ENCODE results near the gene LCK. TPM values are rescaled to one million over a fixed set of nuclear protein-coding genes. Genes with fewer than 3 reads are reported as not detected.
"Not testable (repeated sequence)": the region's sequence is repeated elsewhere in the genome, so short reads cannot be mapped to it uniquely, and the experiment has no call there.

LCK gene
- total and polyA plus RNA-seq, 9 of the 15 experiments (the other 6 are each of a cell fraction or from before 2014, with no cell fraction given) = 0.04 to 0.47 (median 0.13) TPM; not detected in 6

DNA sequence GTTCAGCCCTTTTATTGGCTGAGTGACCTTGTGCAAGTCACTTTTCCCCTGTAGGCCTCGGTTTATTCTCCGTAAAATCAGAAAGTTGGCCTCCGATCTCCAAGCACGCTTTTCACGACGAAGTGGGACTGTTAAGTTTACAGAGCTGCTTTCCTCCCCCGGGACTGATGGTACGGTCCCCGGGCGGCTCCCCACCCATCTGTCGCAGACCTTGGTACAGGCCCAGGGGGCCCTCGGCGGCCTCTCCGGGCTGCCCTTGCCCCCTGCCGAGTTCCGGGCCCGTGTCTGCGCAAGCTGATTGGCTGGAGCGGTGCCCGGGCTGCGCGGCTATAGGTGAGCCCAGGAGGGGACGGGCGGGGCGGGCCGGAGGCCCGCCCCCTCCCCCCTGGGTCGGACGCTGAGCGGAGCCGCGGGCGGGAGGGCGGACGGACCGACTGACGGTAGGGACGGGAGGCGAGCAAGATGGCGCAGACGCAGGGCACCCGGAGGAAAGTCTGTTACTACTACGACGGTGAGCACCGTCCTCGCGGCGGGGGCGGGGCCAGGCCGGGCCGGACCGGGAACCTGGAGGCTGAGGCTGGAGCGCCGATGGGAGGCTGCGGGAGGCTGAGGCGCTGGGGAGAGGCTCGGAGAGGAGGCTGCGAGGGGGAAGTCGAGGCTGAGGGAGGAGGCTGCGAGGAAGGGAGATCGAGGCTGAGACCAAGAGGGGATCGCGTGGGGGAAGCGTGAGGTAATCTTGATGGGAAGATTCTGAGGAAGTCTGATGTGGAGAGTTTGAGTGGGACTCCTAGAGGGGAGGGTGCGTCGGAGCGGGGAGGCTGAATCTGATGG is 40.9 kb downstream of the LCK start, which contains the start of gene HDAC1 (continued):
- TF ChIP-seq, protein P1, sequence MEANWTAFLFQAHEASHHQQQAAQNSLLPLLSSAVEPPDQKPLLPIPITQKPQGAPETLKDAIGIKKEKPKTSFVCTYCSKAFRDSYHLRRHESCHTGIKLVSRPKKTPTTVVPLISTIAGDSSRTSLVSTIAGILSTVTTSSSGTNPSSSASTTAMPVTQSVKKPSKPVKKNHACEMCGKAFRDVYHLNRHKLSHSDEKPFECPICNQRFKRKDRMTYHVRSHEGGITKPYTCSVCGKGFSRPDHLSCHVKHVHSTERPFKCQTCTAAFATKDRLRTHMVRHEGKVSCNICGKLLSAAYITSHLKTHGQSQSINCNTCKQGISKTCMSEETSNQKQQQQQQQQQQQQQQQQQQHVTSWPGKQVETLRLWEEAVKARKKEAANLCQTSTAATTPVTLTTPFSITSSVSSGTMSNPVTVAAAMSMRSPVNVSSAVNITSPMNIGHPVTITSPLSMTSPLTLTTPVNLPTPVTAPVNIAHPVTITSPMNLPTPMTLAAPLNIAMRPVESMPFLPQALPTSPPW (CRISPR knock-in tag; IDR thresholded peaks at IDR 0.05) = peak; percentile 97
- TF ChIP-seq HBP1 (CRISPR knock-in tag; IDR thresholded peaks at IDR 0.05) (peak; percentile 92), HMG20A (CRISPR knock-in tag; conservative IDR thresholded peaks at IDR 0.05) (no peak), NR2F6 (CRISPR knock-in tag; IDR thresholded peaks at IDR 0.05) (peak; percentile 36; the same call in 1 of the 2 replicates), RB1 (IDR thresholded peaks at IDR 0.05; ENCODE audit: low read depth) (peak; percentile 87; the same call in 1 of the 2 replicates), BCLAF1 (IDR thresholded peaks at IDR 0.05; ENCODE audit: borderline replicate concordance in 1 of 2, control insufficient read depth in 1 of 2, low read depth in 2 of 2, low read length in 1 of 2) (peak; percentile 52 to 89; a peak in 3 of 4 replicates), ZNF263 (CRISPR knock-in tag; IDR thresholded peaks at IDR 0.05; ENCODE audit: borderline replicate concordance) (0 out of 2 replicates have a peak, but pooled peaks have one; percentile 57)
- TF ChIP-seq, protein P2, sequence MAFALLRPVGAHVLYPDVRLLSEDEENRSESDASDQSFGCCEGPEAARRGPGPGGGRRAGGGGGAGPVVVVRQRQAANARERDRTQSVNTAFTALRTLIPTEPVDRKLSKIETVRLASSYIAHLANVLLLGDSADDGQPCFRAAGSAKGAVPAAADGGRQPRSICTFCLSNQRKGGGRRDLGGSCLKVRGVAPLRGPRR (CRISPR knock-in tag; IDR thresholded peaks at IDR 0.05) = no peak

DNA sequence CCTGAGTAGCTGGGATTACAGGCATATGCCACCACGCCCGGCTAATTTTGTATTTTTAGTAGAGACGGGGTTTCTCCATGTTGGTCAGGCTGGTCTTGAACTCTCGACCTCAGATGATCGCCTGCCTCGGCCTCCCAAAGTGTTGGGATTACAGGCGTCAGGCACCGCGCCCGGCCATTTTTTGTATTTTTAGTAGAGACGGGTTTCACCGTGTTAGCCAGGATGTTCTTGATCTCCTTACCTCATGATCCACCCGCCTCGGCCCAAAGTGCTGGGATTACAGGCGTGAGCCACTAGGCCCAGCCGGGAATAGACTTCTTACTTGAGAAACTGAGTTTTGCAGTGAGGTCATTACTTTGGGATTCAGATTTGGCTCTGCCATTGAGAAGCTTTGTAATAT is 47.1 kb downstream of the LCK start:
- intact Hi-C loops (cut with micrococcal nuclease); DNase-seq (ENCODE audit: extremely low read depth in 1 of 4, low spot score in 3 of 4); H3K4me2 ChIP-seq (ENCODE audit: insufficient read depth, low read length); H3K27me3 ChIP-seq (ENCODE audit: control insufficient read depth in 2 of 2, insufficient read depth in 2 of 2, low read length in 2 of 2); H3K27ac ChIP-seq (ENCODE audit: extremely low read depth, low read depth, low read length); H3K9me3 ChIP-seq (replicated peaks; ENCODE audit: control insufficient read depth, insufficient read depth, low read depth, low read length); H4K20me1 ChIP-seq (replicated peaks; ENCODE audit: control insufficient read depth, insufficient read depth, low read length); in situ Hi-C loops (cut with MboI); CTCF ChIA-PET (ENCODE audit: low intra/inter-chr PET ratio); H2AFZ ChIP-seq (ENCODE audit: low read depth, low read length); FAIRE-seq; ATAC-seq; H3K4me3 ChIP-seq; BruUV-seq (replicated peaks); H3K9me1 ChIP-seq (ENCODE audit: control insufficient read depth, insufficient read depth, low read length): not testable (repeated sequence)
- H3K4me1 ChIP-seq (replicated peaks in 1 of 2; ENCODE audit: control insufficient read depth in 2 of 2, insufficient read depth in 2 of 2, low read length in 2 of 2) = peaks cover 16 to 22% of the 10 kb centered on the region in 2 experiments; a peak in 4 of 5 replicates
- H3K79me2 ChIP-seq (ENCODE audit: control insufficient read depth, insufficient read depth, low read length) = peaks cover 80% of the 10 kb centered on the region
- H3K9ac ChIP-seq (ENCODE audit: insufficient read depth in 1 of 2, low read depth in 2 of 2, low read length in 2 of 2) = 0 out of 4 replicates have a peak overlapping the region, but pooled peaks of 1 of the 2 experiments have one; percentile 53
- peaks cover 67% of the 10 kb centered on the region for H3K36me3 ChIP-seq (ENCODE audit: control insufficient read depth, insufficient read depth, low read length)
- WGBS (ENCODE audit: insufficient coverage, low coverage, missing lambda C conversion rate) = 91% methylated on average over 16 of the region's 16 CpGs
- POLR2A ChIA-PET = interaction anchor here (0.7 kb wide), 1 partner anchor 653 kb away, joined by 3 read pairs; no protein-coding TSS in a partner anchor

Measured in K562 (cell line).